ENCODE results near the gene LNX2.

Gene LNX2

DNA sequence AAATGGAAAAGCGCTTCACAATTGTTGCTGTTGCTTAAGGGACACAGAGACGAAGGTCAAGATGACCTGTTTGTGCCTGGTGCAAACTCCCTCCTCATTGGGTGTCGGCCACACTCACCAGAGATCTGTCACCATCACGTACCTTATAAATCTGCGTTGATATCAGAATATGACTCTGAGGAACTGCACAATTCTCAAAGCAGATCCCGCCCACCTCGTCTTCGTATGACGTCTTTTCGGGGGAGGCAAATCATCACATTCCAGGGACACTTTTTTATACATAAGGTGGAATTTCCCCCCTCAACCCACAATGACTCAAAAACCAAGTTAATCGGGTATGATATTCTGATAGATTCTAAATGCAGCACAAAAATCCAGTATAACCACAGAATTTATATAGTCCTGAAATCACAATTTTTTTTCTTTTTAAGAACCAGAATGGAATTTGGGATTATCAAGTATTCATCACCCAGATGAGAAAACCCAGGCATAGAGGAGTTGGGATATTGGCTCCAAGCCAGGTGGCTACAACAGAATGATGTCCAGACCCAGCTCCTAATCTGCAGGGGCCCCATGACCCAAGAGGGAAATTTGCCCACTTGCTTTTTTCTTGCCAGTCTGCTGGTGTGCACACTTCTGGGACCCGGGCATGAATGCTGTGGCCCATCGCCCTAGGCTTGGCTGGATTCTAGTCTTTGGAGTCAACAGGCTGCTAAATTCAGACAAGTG, 119.4 kb downstream of the LNX2 start:
- Histone ChIP-seq H3K9me3 (ENCODE audit: control insufficient read depth, insufficient read depth, low read length) (no peaks in the 10 kb centered on the region), H3K27ac (ENCODE audit: low read depth, low read length) (no peak overlapping the region), H3K27me3 (ENCODE audit: control insufficient read depth, insufficient read depth, low read length) (no peaks in the 10 kb centered on the region), H3K4me3 (ENCODE audit: low read depth, low read length) (no peak overlapping the region), H3K36me3 (ENCODE audit: control insufficient read depth, insufficient read depth, low read length) (no peaks in the 10 kb centered on the region), H3K4me1 (ENCODE audit: control insufficient read depth, insufficient read depth, low read length) (peaks cover 5% of the 10 kb centered on the region; the same call in 1 of the 2 replicates), H3K9ac (ENCODE audit: low read depth, low read length) (no peak overlapping the region)

GRCh38 chr13:27497563-27498230, 122.6 kb downstream of the LNX2 start:
- no peaks in the 10 kb centered on the region for H3K27me3 ChIP-seq (ENCODE audit: control insufficient read depth, insufficient read depth, low read length)

GRCh38 chr13:27496536-27497273, 123.6 kb downstream of the LNX2 start:
- no peaks in the 10 kb centered on the region for H3K36me3 ChIP-seq (ENCODE audit: control insufficient read depth, insufficient read depth, low read length)
- H3K27ac ChIP-seq (ENCODE audit: low read depth, low read length) = no peak overlapping the region
- no peaks in the 10 kb centered on the region for H3K9me3 ChIP-seq (ENCODE audit: control insufficient read depth, insufficient read depth, low read length)
- H3K27me3 ChIP-seq (ENCODE audit: control insufficient read depth, insufficient read depth, low read length) = no peaks in the 10 kb centered on the region
- H3K4me3 ChIP-seq (ENCODE audit: low read depth, low read length) = no peak overlapping the region
- no peak overlapping the region for H3K9ac ChIP-seq (ENCODE audit: low read depth, low read length)
- peaks cover 5% of the 10 kb centered on the region; the same call in 1 of the 2 replicates for H3K4me1 ChIP-seq (ENCODE audit: control insufficient read depth, insufficient read depth, low read length)

More at GRCh38 chr13:27497563-27498230, 122.6 kb downstream of the LNX2 start:
- H3K27ac ChIP-seq (ENCODE audit: low read depth, low read length) = no peak overlapping the region
- peaks cover 5% of the 10 kb centered on the region; the same call in 1 of the 2 replicates for H3K4me1 ChIP-seq (ENCODE audit: control insufficient read depth, insufficient read depth, low read length)
- no peak overlapping the region for H3K4me3 ChIP-seq (ENCODE audit: low read depth, low read length)
- no peak overlapping the region for H3K9ac ChIP-seq (ENCODE audit: low read depth, low read length)
- no peaks in the 10 kb centered on the region for H3K36me3 ChIP-seq (ENCODE audit: control insufficient read depth, insufficient read depth, low read length)
- no peaks in the 10 kb centered on the region for H3K9me3 ChIP-seq (ENCODE audit: control insufficient read depth, insufficient read depth, low read length)

GRCh38 chr13:27496006-27496405, 124.3 kb downstream of the LNX2 start:
- Histone ChIP-seq H3K4me3 (ENCODE audit: low read depth, low read length) (no peak overlapping the region), H3K9ac (ENCODE audit: low read depth, low read length) (no peak overlapping the region), H3K27me3 (ENCODE audit: control insufficient read depth, insufficient read depth, low read length) (no peaks in the 10 kb centered on the region), H3K9me3 (ENCODE audit: control insufficient read depth, insufficient read depth, low read length) (no peaks in the 10 kb centered on the region), H3K27ac (ENCODE audit: low read depth, low read length) (no peak overlapping the region), H3K36me3 (ENCODE audit: control insufficient read depth, insufficient read depth, low read length) (no peaks in the 10 kb centered on the region), H3K4me1 (ENCODE audit: control insufficient read depth, insufficient read depth, low read length) (peaks cover 5% of the 10 kb centered on the region; the same call in 1 of the 2 replicates)

Data from HUES48 (cell line).